ENCODE measurements around the gene ZNF521.
A peak's percentile ranks its signal among the peaks of the same experiment; 100 is the strongest.

Gene ZNF521

GRCh38 chr18:25351777-25352628 is at the start of gene ZNF521:
Gene ZNF521, minus strand, starts transcription at chr18:25352166. Its CDS starts 1,220 bp downstream, at chr18:25350946.
- peak; percentile 42 for DNase-seq

DNA sequence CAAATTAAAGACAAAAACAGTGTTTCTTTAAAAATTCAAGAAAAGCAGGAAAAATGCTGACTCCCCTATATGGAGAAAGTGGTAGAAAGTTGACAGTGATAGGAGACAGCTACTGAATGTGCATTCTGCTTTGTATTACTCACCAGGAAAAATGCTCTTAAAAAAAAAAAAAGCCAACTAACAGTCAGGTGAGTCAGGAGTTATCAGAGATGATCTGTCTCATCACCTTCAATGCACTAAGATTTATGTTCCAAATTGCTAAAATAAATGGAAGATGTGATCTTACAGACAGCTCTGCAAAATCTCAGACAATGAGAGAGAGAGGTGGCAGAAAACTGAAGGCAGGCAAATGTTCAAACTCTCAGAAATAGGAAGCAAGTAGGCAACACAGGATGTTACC is 47.6 kb upstream of the ZNF521 start:
- DNase-seq: no peak

DNA sequence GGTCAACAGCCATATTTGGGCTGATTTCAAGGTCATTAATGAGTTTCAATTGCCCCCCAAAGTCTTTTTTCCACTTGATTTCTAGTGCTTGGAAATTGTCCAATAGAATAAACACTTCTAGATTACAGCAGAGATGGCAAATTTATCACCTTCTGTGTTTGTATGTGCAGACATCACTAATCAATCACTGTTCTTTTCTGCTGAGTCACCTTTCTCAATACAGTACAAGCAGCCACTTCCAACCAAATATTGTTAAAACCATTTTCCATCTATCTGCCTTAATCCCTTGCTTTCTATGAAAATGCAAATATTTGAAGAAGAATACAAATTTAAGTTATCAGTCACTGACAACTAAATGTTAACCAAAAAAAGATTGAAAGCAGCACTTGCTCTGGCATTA is 40.2 kb upstream of the ZNF521 start:
- no peak for DNase-seq

DNA sequence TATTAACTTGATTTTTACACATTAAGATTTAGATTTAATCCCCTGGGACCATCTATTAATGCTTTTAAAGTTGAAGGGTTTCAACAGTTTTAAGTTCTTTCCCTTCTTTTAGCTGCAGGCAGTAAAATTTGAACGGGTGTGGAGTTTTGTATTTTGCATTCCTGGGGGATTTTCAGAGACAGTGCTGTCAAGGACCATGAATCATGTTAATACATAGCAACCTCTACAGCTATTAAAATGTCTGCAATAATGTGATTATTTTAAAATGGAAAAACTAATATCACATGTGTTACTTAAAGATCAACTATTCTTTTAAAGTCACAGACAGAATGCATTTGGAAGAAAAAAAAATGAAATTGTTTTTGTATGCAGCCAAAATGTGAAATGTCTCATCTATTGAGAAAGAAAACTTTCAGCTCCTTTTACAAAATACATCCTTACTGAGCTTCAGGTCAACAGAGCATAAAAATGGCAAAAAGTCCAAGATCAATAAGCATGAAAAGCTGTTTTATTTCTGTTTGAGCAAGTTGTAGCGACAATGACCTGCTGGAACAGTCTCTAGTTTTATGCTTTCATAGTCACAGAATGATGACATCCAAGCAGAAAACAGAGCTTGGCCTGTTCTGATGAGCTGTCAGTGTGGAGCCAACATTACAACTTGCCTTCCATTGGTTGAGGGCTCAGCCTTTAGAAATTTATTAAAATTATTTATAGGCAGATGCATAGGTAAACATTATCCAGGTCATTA is 21.6 kb upstream of the ZNF521 start:
- DNase-seq: no peak

DNA sequence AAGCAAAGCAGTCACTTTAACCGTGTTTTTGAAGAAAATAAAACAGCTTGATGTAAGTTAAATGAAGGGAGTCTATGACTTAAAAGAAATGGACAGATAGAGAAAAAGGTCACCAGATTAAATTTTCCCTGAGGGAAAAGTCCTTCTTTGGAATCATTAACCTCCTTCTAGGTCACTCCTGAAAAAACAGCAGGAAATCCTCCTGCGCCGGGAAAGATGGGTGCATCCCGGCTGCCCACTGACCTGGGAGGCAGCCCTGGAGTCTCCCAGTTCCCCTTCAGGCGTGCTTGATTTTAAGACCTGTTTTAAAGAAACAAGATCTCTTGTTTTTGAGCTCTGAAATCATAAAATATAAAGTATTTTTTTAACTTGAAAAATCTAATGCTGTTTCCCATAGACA is 18.4 kb upstream of the ZNF521 start:
- DNase-seq: no peak

- no peak for DNase-seq
These were observed 13.3 kb upstream of the ZNF521 start for GRCh38 chr18:25365242-25365641.

DNA sequence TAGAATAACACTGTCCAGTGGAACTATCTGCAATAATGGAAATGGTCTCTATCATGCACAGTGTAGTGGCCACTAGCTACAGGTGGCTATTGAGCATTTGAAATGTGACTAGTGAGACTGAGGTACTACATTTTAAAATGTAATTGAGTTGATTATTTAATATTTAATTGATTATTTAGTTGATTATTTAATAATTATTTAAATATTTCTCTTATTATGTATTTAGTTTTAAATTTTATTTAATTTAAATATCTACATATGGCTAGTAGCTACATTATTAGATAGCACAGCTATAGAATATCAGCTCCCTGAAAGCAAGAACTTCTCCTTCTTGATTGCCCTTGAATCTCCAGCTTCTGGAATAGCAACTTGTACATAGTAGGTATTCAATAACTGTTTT is 12.8 kb upstream of the ZNF521 start:
- DNase-seq: no peak

- DNase-seq: no peak
These were observed 8.4 kb upstream of the ZNF521 start for GRCh38 chr18:25360301-25360899.

GRCh38 chr18:25353080-25353479 is 1.1 kb upstream of the ZNF521 start:
- DNase-seq: no peak

DNA sequence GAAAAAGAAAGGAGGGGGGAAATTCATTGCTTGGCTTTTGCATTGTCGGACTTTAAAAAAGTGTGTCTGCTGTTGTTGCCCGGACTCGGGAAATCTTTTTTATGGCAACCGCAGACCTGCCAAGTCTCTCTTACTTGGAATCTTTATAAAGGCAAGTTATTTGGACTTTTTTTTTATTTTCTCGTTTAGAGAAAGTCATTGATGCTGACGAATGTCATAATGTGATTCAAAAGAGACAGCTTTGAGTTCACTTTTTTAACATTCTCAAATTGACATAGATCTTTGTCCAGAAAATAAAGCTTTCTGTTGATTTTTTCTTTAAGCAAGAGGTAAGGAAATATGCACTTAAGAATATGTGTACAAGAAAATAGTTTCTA is 651 bp upstream of the ZNF521 start:
- DNase-seq: no peak

GRCh38 chr18:25351280-25351775 is 638 bp downstream of the ZNF521 start:
- no peak for DNase-seq

DNA sequence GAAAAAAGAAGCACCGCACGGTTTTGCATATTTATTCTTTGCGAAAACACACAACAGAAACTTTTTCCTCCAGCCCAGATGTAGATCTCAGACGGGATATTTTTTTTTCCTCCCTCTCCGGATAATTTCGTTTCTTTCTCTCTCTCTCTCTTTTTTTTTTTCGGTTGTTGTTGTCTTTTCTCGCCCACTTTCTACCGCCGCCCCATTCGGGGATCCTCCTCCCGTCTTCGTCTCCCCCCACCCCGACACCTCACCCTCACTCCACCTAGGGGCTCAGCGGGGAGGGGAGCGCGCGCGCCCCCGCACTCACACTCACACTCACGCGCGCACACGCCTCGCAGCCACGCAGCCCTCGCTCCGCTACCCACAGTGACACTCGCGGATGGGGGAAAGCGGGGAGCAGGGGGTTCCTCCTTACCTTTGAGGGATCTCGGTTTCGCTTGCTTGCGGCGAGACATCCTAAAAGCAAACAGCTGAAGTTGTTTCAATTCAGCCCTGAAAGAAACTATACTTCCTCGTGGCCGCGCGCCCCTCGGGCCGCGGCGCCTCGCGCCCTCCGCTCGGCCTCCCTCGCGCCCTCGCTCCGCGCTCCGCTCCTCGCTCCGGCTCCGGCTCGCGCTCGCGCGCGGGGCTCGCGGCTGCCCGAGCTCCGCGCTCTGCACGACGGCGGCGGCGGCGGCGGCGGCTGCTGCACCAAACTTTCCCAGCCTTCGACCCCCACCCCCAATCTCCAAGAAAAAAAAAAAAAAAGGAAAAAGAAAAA is 1.3 kb downstream of the ZNF521 start:
- no peak for DNase-seq

- DNase-seq: no peak
These were observed 2.0 kb downstream of the ZNF521 start for GRCh38 chr18:25349926-25350487.

DNA sequence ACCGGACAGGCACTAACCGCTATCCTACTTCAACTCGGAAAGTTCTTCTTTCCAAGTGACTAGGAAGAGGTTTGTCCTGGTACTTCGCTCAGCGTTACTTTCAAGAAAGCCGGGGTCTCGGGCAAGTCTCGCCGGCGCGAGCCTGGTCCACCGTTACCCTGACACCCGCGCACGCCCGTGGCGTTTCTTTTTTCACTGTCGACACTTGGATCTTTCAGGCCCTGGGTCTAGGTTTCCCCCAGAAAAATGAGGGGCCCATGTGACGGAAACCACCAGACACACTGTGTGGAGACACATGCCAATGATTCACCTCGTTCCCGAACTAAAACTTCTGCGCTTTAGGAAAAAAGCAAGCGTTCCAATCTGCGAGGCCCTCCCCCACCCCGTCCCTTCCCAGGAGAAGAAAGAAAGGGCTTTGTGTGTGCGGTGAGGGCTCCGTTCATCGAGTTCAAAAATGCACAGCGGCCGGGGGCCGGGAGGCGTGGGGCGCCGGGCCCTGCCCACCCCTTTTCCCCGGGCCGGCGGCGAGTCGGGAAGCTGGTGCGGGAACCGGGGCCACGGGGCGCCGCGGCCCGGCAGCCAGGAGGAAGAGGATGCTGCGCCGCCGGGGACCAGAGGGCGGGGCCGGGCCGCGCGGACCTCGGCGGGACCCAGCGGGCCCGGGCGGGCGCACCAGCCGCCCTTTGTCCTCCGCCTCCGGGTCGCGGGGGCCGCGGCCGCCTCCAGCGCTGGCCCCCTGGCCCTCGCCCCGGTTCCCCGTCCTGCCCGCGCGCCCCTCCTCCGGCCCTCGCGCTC is 2.6 kb downstream of the ZNF521 start:
- no peak for DNase-seq

DNA sequence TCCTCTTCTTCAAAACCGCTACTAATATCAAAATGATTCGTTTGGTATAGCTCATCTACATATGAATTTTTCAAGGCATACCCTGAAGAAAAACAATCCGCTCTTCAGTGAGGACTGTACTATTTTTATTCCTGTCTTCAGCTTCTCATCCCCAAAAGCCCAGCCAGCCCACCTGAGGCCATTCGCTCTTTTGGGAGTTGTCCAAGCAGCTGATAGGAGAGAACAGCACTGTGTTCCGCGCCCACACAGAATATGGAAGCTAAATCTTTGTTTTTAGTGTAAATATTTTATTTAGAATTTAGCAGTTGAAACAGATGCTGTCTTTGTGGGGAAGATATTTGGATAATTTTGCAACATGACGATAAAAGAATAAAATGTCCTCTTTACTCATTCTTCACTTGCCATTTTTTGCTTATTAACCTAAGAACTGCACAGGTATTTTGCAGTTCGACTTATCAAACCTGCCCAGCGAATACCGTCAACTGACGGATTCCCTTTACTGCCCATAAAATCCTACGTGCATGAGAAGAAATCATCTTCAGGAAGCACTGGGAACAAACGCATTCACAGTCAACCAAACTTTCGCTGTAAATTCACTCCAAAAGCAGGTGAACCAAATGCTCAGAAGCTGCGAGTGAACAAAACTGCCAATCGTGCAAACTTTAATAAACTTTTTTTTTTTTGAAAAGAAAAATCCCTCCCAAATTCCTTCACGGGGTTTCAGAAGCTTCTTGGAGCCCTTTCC is 3.4 kb downstream of the ZNF521 start:
- DNase-seq: no peak

DNA sequence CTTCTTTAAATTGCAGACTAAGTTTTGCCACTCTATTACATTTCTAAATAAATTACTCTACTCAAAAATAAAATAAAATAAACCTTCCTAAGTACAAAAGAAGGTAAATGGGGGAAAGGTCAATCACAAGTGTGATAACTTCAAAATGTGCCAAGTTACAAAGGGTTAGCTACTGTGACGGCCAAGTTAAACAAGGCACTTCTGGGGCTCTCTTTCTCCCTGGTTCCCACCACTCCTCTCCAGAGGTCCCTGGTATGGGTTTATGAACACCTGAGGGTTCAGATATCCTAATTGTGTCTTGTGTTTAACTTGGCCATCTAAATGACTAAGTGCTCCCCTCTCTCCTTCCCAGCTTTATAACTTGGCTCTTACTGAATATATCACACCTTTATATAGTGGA is 5.4 kb downstream of the ZNF521 start:
- no peak for DNase-seq

DNA sequence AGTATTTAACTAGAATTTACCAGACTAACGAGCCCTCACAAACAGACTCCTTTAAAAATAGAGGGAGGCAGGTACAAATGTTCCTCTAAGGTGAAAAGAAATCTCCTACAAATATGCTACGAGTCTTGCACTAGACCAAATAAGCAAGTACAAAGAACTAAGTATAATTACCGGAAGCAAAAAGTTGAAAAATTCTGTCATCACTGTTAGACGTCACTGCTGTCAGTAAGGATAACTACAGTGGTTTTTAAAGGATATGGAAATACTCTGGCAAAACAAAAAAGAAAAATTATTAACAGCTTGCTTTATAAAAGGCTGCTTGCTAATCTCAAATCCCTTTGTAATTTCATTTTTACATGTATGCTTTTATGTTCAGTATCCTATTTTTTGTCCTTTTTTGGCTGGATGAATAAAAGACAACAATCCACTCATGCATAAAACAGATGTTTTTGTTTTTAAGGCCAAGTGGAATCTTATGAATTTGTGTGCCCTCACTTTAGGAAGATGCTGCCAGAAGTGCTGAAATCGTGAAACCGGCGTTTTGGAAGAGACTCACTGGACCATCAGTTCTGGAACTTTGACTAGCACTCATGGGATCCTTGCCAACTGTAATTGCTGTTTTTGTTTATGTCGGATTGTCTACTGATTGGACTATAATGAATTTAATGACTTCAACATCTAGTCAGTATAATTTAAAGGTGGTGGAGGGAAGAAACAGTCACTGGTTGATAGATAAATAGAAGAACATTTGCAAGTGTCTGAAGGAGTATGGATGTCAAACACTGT is 6.7 kb downstream of the ZNF521 start:
- DNase-seq: no peak

- no peak for DNase-seq
These were observed 10.1 kb downstream of the ZNF521 start for GRCh38 chr18:25341831-25342230.

GRCh38 chr18:25340762-25341161 is 11.2 kb downstream of the ZNF521 start:
- DNase-seq: no peak

DNA sequence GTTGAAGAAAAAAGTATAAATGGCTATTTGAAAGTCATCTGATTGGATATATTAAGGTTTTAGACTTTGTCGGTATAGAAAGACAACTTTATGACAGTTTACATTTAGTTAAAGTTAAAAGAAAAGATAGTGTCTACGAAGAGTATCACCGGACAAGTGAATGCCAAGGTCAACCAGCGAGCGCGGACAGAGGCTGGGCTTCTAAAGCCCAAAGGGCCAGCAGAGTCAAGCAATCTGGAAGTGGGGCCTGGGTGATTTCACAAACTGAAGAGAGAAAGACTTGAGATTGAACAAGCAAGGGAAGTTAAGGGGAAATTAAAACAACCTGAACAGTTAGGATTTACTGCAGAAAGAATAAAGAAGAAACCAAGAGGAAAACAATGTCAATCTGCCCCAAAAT is 16.3 kb downstream of the ZNF521 start:
- DNase-seq: no peak
